ENCODE results near the gene CD79A. TPM values are rescaled to one million over a fixed set of nuclear protein-coding genes. Genes with fewer than 3 reads are reported as not detected.
"Not testable (repeated sequence)": the region's sequence is repeated elsewhere in the genome, so short reads cannot be mapped to it uniquely, and the experiment has no call there.

The CD79A gene
- total RNA-seq, 1 donor from 2014 or later, result 2.6 TPM

GRCh38 chr19:41906916-41907680 is 30.0 kb downstream of the CD79A start:
- no peak for ATAC-seq

GRCh38 chr19:41907994-41908615 is 31.0 kb downstream of the CD79A start:
- no peak for ATAC-seq

GRCh38 chr19:41908724-41909464 is 31.8 kb downstream of the CD79A start:
- no peak for ATAC-seq

- ATAC-seq, result no peak
Observed at GRCh38 chr19:41909706-41910105, 32.6 kb downstream of the CD79A start.

GRCh38 chr19:41910240-41910991 is 33.3 kb downstream of the CD79A start:
- ATAC-seq, result no peak

GRCh38 chr19:41910992-41911888 is 34.2 kb downstream of the CD79A start:
- no peak for ATAC-seq

GRCh38 chr19:41911889-41912731 is 35.0 kb downstream of the CD79A start:
- ATAC-seq, result no peak

GRCh38 chr19:41912899-41913537 is 35.9 kb downstream of the CD79A start:
- ATAC-seq, result no peak

GRCh38 chr19:41913538-41914423 is 36.7 kb downstream of the CD79A start:
- no peak for ATAC-seq

- ATAC-seq, result not testable (repeated sequence)
Observed at GRCh38 chr19:41914424-41914834, 37.4 kb downstream of the CD79A start.

GRCh38 chr19:41915021-41915775 is 38.1 kb downstream of the CD79A start:
- no peak for ATAC-seq

GRCh38 chr19:41915776-41916414 is 38.8 kb downstream of the CD79A start:
- ATAC-seq, result no peak

GRCh38 chr19:41917676-41918075 is 40.6 kb downstream of the CD79A start:
- no peak for ATAC-seq

GRCh38 chr19:41918095-41918494 is 41.0 kb downstream of the CD79A start:
- no peak for ATAC-seq

- no peak for ATAC-seq
Observed at GRCh38 chr19:41918653-41919244, 41.7 kb downstream of the CD79A start.

- ATAC-seq, result no peak
Observed at GRCh38 chr19:41919948-41920712, 43.1 kb downstream of the CD79A start.
